GM23338 (cell line): Measurements from ENCODE around the gene PM20D1. TPM values are rescaled to one million over a fixed set of nuclear protein-coding genes. Genes with fewer than 3 reads are reported as not detected.

ENCODE experiments used
- ATAC-seq: fragments of 200-7000 bp; cut with Tn5 transposase; 3 replicates; pipeline ENCODE4 v1.9.1; 2020
- DNase-seq: peaks from one replicate; pipeline ENCODE4 v3.0.0-alpha.2; 2015; ENCODE audit warnings: low spot score
- H2AFZ ChIP-seq: fragments of 200-600 bp; sonication (generic); 2 replicates; pipeline ENCODE4 v1.8.0; 2016; ENCODE audit warnings: antibody characterized with exemption, mild to moderate bottlenecking, moderate library complexity
- H3F3A ChIP-seq: fragments of 200-600 bp; sonication (generic); replicated peaks from 2 replicates; pipeline ENCODE4 v1.8.0; 2017; ENCODE audit warnings: antibody characterized with exemption, mixed run types, low read depth
- H3K27ac ChIP-seq: fragments of 200-600 bp; sonication (generic); 2 replicates; pipeline ENCODE4 v1.6.1; 2016; ENCODE audit warnings: low read depth
- H3K27me3 ChIP-seq: fragments of 200-600 bp; sonication (generic); 2 replicates; pipeline ENCODE4 v1.8.0; 2016; ENCODE audit warnings: mild to moderate bottlenecking, mixed run types, moderate library complexity; ENCODE audit not compliant: insufficient read depth
- H3K36me3 ChIP-seq: fragments of 200-600 bp; sonication (generic); 2 replicates; pipeline ENCODE4 v1.8.0; 2016; ENCODE audit warnings: mild to moderate bottlenecking; ENCODE audit not compliant: insufficient read depth
- H3K4me1 ChIP-seq: fragments of 200-600 bp; sonication (generic); 2 replicates; pipeline ENCODE4 v1.8.0; 2016; ENCODE audit warnings: mild to moderate bottlenecking, moderate library complexity; ENCODE audit not compliant: insufficient read depth
- H3K4me2 ChIP-seq: fragments of 200-600 bp; sonication (generic); 2 replicates; pipeline ENCODE4 v1.7.1; 2017; ENCODE audit warnings: mixed run types
- H3K4me3 ChIP-seq: fragments of 200-600 bp; sonication (generic); 2 replicates; pipeline ENCODE4 v1.6.1; 2016; ENCODE audit warnings: mixed run types
- H3K79me2 ChIP-seq: fragments of 200-600 bp; sonication (generic); replicated peaks from 2 replicates; pipeline ENCODE4 v1.8.0; 2017; ENCODE audit warnings: mild to moderate bottlenecking; ENCODE audit not compliant: insufficient read depth
- H3K9me2 ChIP-seq: fragments of 200-600 bp; sonication (generic); 2 replicates; pipeline ENCODE4 v1.8.0; 2017; ENCODE audit not compliant: insufficient read depth
- H4K20me1 ChIP-seq: fragments of 200-600 bp; sonication (generic); replicated peaks from 2 replicates; pipeline ENCODE4 v1.8.0; 2017; ENCODE audit warnings: mild to moderate bottlenecking; ENCODE audit not compliant: insufficient read depth
- H3K27ac Mint-ChIP-seq: 2 replicates; pipeline ENCODE4 v1.8.0; 2020; ENCODE audit warnings: inconsistent platforms, mild to moderate bottlenecking, moderate library complexity, mixed read lengths
- H3K27me3 Mint-ChIP-seq: 3 replicates; pipeline ENCODE4 v1.8.0; 2022; ENCODE audit warnings: low read depth, mild to moderate bottlenecking, moderate library complexity, mixed read lengths, inconsistent platforms; ENCODE audit not compliant: insufficient read depth, poor library complexity
- H3K36me3 Mint-ChIP-seq: 3 replicates; pipeline ENCODE4 v1.8.0; 2021; ENCODE audit warnings: low read depth, mild to moderate bottlenecking, inconsistent platforms, moderate library complexity, mixed read lengths
- H3K4me1 Mint-ChIP-seq: 3 replicates; pipeline ENCODE4 v1.8.0; 2020; ENCODE audit warnings: mild to moderate bottlenecking, inconsistent platforms, mixed read lengths
- H3K4me3 Mint-ChIP-seq: 3 replicates; pipeline ENCODE4 v1.8.0; 2021; ENCODE audit warnings: moderate library complexity, mild to moderate bottlenecking, inconsistent platforms, mixed read lengths
- H3K9me3 Mint-ChIP-seq: 3 replicates; pipeline ENCODE4 v1.8.0; 2020; ENCODE audit warnings: moderate library complexity, mild to moderate bottlenecking, inconsistent platforms, mixed read lengths
- CREB1 ChIP-seq: fragments of 250-450 bp; sonication (Bioruptor Pico); IDR thresholded peaks from 2 replicates; pipeline ENCODE4 v1.5.0; 2020; ENCODE audit warnings: low read depth, mild to moderate bottlenecking, moderate library complexity
- CTCF ChIP-seq, 2 experiments: fragments of 200-600 bp in 1 of 2; sonication (generic) in 1 of 2; conservative IDR thresholded peaks; 2 replicates each; pipeline versions ENCODE4 v1.5.1 to v1.6.1; 2016 to 2017; ENCODE audit warnings: antibody characterized with exemption in 2 of 2, low read depth in 2 of 2, mild to moderate bottlenecking in 2 of 2, moderate library complexity in 1 of 2
- ETS1 ChIP-seq: IDR thresholded peaks from 2 replicates; pipeline ENCODE4 v1.6.1; 2016; ENCODE audit warnings: antibody characterized with exemption
- EZH2 ChIP-seq: fragments of 200-600 bp; sonication (generic); IDR thresholded peaks from one replicate; pipeline ENCODE4 v1.8.0; 2017; ENCODE audit warnings: antibody characterized with exemption, mild to moderate bottlenecking, low read depth; ENCODE audit not compliant: unreplicated experiment
- EZH2phosphoT487 ChIP-seq: fragments of 200-600 bp; sonication (generic); IDR thresholded peaks from one replicate; pipeline ENCODE4 v1.8.1; 2018; ENCODE audit warnings: antibody characterized with exemption; ENCODE audit not compliant: unreplicated experiment
- JUNB ChIP-seq: IDR thresholded peaks from one replicate; pipeline ENCODE4 v1.6.1; 2016; ENCODE audit warnings: antibody characterized with exemption; ENCODE audit not compliant: unreplicated experiment
- NANOG ChIP-seq: IDR thresholded peaks from 2 replicates; pipeline ENCODE4 v1.6.1; 2016; ENCODE audit warnings: antibody characterized with exemption, borderline replicate concordance
- POLR2AphosphoS5 ChIP-seq: IDR thresholded peaks from 2 replicates; pipeline ENCODE4 v1.6.1; 2016; ENCODE audit warnings: antibody characterized with exemption, low read depth
- REST ChIP-seq: IDR thresholded peaks from one replicate; pipeline ENCODE4 v1.6.1; 2018; ENCODE audit warnings: antibody characterized with exemption; ENCODE audit not compliant: unreplicated experiment
- STAT1 ChIP-seq: IDR thresholded peaks from one replicate; pipeline ENCODE4 v1.6.1; 2016; ENCODE audit warnings: antibody characterized with exemption; ENCODE audit not compliant: unreplicated experiment
- ZNF114 ChIP-seq: fragments of 250-450 bp; sonication (Bioruptor Pico); IDR thresholded peaks from 2 replicates; pipeline ENCODE4 v1.5.0; 2020; ENCODE audit warnings: mild to moderate bottlenecking, moderate library complexity
- ZNF331 ChIP-seq: fragments of 250-450 bp; sonication (Bioruptor Pico); IDR thresholded peaks from 2 replicates; pipeline ENCODE4 v1.5.0; 2020; ENCODE audit warnings: low read depth, mild to moderate bottlenecking, moderate library complexity
- ZNF462 ChIP-seq: fragments of 250-450 bp; sonication (Bioruptor Pico); IDR thresholded peaks from 2 replicates; pipeline ENCODE4 v1.5.0; 2020; ENCODE audit warnings: mild to moderate bottlenecking, moderate library complexity
- polyA plus RNA-seq: library from polyadenylated mRNA; unstranded; fragments of >200 nt; fragmentation: Nextera tagmentation; extraction: Ambion mirVana; gene quantifications from 2 replicates; pipeline ENCODE4 v1.2.1, GENCODE V29; 2016
- total RNA-seq: library from RNA; depleted of rRNA; stranded (reverse); fragments of >200 nt; shearing (Covaris generic); gene quantifications from 2 replicates; pipeline ENCODE4 v1.2.3, GENCODE V29; 2014

The PM20D1 gene
- total and polyA plus RNA-seq, 2 experiments from 2014 or later: 0.10 TPM; not detected in 1

- Histone ChIP-seq H3K27ac (no peak overlapping the region), H3K36me3 (no peaks in the 10 kb centered on the region), H2AFZ (no peak overlapping the region), H3K4me3 (no peak overlapping the region), H3K9me2 (no peaks in the 10 kb centered on the region), H3K79me2 (no peaks in the 10 kb centered on the region), H3F3A (no peaks in the 10 kb centered on the region), H4K20me1 (no peaks in the 10 kb centered on the region), H3K27me3 (no peaks in the 10 kb centered on the region), H3K4me2 (no peak overlapping the region), H3K4me1 (no peaks in the 10 kb centered on the region)
- Mint-ChIP-seq H3K4me1 (no peaks in the 10 kb centered on the region), H3K4me3 (no peak overlapping the region), H3K27ac (no peak overlapping the region), H3K36me3 (no peaks in the 10 kb centered on the region), H3K9me3 (no peaks in the 10 kb centered on the region), H3K27me3 (no peaks in the 10 kb centered on the region)
- DNase-seq: no peak
- ATAC-seq: no peak
- TF ChIP-seq ETS1: no peak
- no peak for TF ChIP-seq ZNF331 (CRISPR knock-in tag)
- TF ChIP-seq CTCF (conservative IDR thresholded peaks at IDR 0.05; ENCODE audit: low read depth in 2 of 2): no peak
- no peak for TF ChIP-seq CREB1 (CRISPR knock-in tag)
- no peak for TF ChIP-seq ZNF462
- no peak for TF ChIP-seq STAT1
- no peak for TF ChIP-seq ZNF114 (CRISPR knock-in tag)
- no peak for TF ChIP-seq POLR2AphosphoS5
- no peak for TF ChIP-seq EZH2phosphoT487
- no peak for TF ChIP-seq NANOG
- TF ChIP-seq REST: no peak
- no peak for TF ChIP-seq EZH2
- no peak for TF ChIP-seq JUNB
Measured at GRCh38 chr1:205879974-205880373, 30.0 kb upstream of the PM20D1 start.
